ENCODE results near the gene AAK1. TPM values are rescaled to one million over a fixed set of nuclear protein-coding genes. Genes with fewer than 3 reads are reported as not detected.
A peak's percentile ranks its signal among the peaks of the same experiment; 100 is the strongest.

AAK1 gene
- total and polyA plus RNA-seq, 3 experiments from 2014 or later: 71.7 to 114 (median 74.0) TPM

DNA sequence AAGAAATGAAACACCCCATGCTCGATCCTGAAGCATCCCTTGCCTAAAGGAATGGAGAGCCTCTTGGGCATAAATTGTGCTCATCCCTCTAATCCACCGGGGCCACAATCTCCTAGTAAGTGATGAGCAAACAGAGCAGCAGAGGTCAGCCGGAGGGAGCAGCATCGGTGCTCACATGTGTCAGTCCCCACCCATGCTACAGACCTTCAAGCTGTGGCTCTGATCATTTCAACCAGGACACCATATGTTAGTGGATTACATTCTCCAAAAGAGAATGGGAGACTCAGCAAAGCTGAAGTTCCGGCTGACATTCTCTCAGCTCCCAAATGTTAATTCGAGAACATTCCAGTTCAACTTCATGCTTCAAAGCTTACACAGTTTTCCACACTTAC lies 75.6 kb downstream of the AAK1 start:
- no peak for DNase-seq
- Histone ChIP-seq H3K27me3 (ENCODE audit: insufficient read depth, low read length, poor library complexity, severe bottlenecking) (no peaks in the 10 kb centered on the region), H3K9me3 (ENCODE audit: low read length) (no peaks in the 10 kb centered on the region), H3K4me3 (ENCODE audit: low read length) (no peak overlapping the region), H3K36me3 (ENCODE audit: insufficient read depth, low read length) (peaks cover 4% of the 10 kb centered on the region), H3K4me1 (ENCODE audit: insufficient read depth, low read length) (peaks cover 82% of the 10 kb centered on the region), H3K27ac (ENCODE audit: low read depth, low read length) (no peak overlapping the region)
- peaks cover 89 to 95% (median 94%) of the 10 kb centered on the region in 3 donors for H3K4me1 Mint-ChIP-seq
- H3K27ac Mint-ChIP-seq: peak overlapping the region in 6 of 8 donors; percentile 39 to 95 (median 68)
- ChIA-PET POLR2A (no interaction called here), CTCF (interaction anchor here (0.9 to 1.5 kb wide), 3 partner anchors 26 to 147 kb away, joined by 3 read pairs; no protein-coding TSS in a partner anchor)
- no peaks in the 10 kb centered on the region for H3K9me3 Mint-ChIP-seq
- H3K27me3 Mint-ChIP-seq: no peaks in the 10 kb centered on the region
- H3K36me3 Mint-ChIP-seq: peaks cover 0 to 15% (median 2%) of the 10 kb centered on the region in 3 donors
- H3K4me3 Mint-ChIP-seq: peak overlapping the region in 4 of 7 donors; percentile 1 to 23 (median 15)

DNA sequence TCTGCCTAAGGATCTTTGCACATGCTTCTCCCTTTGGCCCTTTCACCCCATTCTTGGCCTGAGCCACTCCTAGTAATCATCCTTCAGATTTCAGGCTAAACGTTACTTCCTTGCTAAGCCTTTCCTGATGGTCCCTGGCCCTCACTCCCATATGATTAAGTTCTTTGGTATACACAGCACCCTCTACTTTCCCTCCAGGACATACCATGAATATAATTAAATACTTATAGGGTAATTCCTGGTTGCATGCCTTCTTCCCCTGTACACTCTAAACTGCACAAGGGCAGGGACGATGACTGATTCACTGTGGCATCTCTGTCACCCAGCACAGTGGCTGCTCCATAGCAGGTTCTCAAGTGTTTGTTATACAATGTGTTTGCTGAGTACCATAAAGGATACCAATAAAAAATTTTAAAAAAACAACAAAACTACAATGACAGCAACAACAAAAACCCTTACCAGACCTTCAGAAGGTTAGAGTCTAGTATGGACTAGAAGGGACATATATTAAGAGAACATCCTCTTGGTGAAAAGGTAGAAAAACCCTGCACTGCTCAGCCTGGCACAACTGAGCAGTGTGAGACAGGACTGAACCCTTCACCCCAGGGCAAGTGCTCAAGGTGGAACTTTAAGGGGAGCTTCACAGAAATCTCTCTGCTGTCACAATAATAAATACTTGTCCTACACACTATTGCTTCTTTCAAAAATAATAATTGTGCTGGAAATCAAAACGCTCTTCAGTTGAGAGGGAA lies 76.2 kb downstream of the AAK1 start:
- no peaks in the 10 kb centered on the region for H3K9me3 Mint-ChIP-seq
- peak overlapping the region; percentile 58 to 95 (median 76) for H3K27ac Mint-ChIP-seq
- Histone ChIP-seq H3K27me3 (ENCODE audit: insufficient read depth, low read length, poor library complexity, severe bottlenecking) (no peaks in the 10 kb centered on the region), H3K4me1 (ENCODE audit: insufficient read depth, low read length) (peaks cover 77% of the 10 kb centered on the region), H3K36me3 (ENCODE audit: insufficient read depth, low read length) (peaks cover 4% of the 10 kb centered on the region), H3K4me3 (ENCODE audit: low read length) (no peak overlapping the region), H3K27ac (ENCODE audit: low read depth, low read length) (no peak overlapping the region), H3K9me3 (ENCODE audit: low read length) (no peaks in the 10 kb centered on the region)
- peaks cover 0 to 12% (median 2%) of the 10 kb centered on the region in 3 donors for H3K36me3 Mint-ChIP-seq
- ChIA-PET POLR2A (no interaction called here), CTCF (interaction anchor here (1.3 to 4.0 kb wide), 9 partner anchors 10 to 147 kb away, joined by 3 to 59 read pairs (median 16); partner anchors contain the start of gene AAK1)
- peak overlapping the region; percentile 7 to 67 (median 21) for H3K4me3 Mint-ChIP-seq
- no peaks in the 10 kb centered on the region for H3K27me3 Mint-ChIP-seq
- DNase-seq: no peak
- H3K4me1 Mint-ChIP-seq: peaks cover 88 to 93% (median 93%) of the 10 kb centered on the region in 3 donors

DNA sequence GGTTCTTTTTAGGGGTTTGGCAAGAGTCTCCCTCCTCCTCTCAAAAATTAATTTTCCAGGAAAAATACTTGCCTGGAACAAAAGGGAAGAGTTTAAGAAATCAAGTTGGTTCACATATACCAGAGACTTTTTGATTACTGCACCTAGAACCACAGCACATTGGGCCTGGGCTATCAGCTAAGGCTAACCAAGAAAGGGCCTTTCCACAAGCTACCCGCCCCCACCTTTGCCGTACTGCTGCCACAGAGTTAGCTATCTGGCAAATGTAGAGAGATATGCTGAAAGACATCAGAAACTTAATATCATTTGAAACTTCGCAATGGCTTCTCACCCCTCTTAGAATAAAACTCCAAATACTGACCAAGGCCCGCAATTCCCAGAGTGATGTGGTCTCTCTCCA lies 76.9 kb downstream of the AAK1 start:
- ChIA-PET CTCF (interaction anchor here (1.2 to 4.0 kb wide), 13 partner anchors 10 to 157 kb away, joined by 3 to 59 read pairs (median 15); partner anchors contain the start of gene AAK1), POLR2A (interaction anchor here (0.7 kb wide), 1 partner anchor 128 kb away, joined by 3 read pairs; no protein-coding TSS in a partner anchor)
- Histone ChIP-seq H3K4me3 (ENCODE audit: low read length) (no peak overlapping the region), H3K27ac (ENCODE audit: low read depth, low read length) (no peak overlapping the region), H3K9me3 (ENCODE audit: low read length) (no peaks in the 10 kb centered on the region), H3K4me1 (ENCODE audit: insufficient read depth, low read length) (peaks cover 77% of the 10 kb centered on the region), H3K36me3 (ENCODE audit: insufficient read depth, low read length) (peaks cover 4% of the 10 kb centered on the region), H3K27me3 (ENCODE audit: insufficient read depth, low read length, poor library complexity, severe bottlenecking) (no peaks in the 10 kb centered on the region)
- Mint-ChIP-seq H3K27me3 (no peaks in the 10 kb centered on the region), H3K4me1 (peaks cover 90 to 95% (median 95%) of the 10 kb centered on the region in 3 donors), H3K27ac (peak overlapping the region; percentile 58 to 95 (median 77)), H3K36me3 (peaks cover 0 to 16% (median 2%) of the 10 kb centered on the region in 3 donors), H3K9me3 (no peaks in the 10 kb centered on the region), H3K4me3 (peak overlapping the region in 6 of 7 donors; percentile 7 to 67 (median 22))
- no peak for DNase-seq

DNA sequence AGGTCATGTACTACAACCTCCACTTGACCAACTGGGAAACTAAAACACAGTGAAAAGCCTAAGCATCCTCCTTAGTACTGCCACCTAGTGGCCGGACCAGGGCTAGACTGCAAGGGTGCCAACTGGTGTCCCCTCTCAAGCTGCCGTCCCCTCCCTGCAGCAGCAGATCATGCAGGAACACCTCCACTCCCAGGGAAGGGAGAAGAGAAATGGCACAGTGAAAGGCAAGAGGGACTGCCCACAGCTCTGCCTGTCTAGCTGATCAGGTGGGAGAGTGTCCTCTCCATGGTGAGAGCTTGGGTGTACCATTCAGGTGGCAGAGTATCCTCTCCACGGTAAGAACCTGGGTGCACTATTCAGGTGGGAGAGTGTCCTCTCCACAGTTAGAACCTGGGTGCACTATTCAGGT lies 78.1 kb downstream of the AAK1 start:
- Histone ChIP-seq H3K9me3 (ENCODE audit: low read length) (no peaks in the 10 kb centered on the region), H3K4me3 (ENCODE audit: low read length) (no peak overlapping the region), H3K4me1 (ENCODE audit: insufficient read depth, low read length) (peaks cover 75% of the 10 kb centered on the region), H3K36me3 (ENCODE audit: insufficient read depth, low read length) (peaks cover 4% of the 10 kb centered on the region), H3K27me3 (ENCODE audit: insufficient read depth, low read length, poor library complexity, severe bottlenecking) (no peaks in the 10 kb centered on the region), H3K27ac (ENCODE audit: low read depth, low read length) (no peak overlapping the region)
- DNase-seq: peak; percentile 43 to 73 (median 58)
- POLR2A ChIA-PET: no interaction called here
- CTCF ChIA-PET: interaction anchor here (0.5 to 4.0 kb wide), 37 partner anchors 8 to 262 kb away, joined by 3 to 59 read pairs (median 6); partner anchors contain the start of genes AAK1, ANXA4 and NFU1
- H3K36me3 Mint-ChIP-seq: peaks cover 0 to 16% (median 2%) of the 10 kb centered on the region in 3 donors
- H3K27ac Mint-ChIP-seq: peak overlapping the region; percentile 74 to 95 (median 88)
- peak overlapping the region in 6 of 7 donors; percentile 41 to 62 (median 56) for H3K4me3 Mint-ChIP-seq
- H3K4me1 Mint-ChIP-seq: peaks cover 89 to 95% (median 91%) of the 10 kb centered on the region in 3 donors
- no peaks in the 10 kb centered on the region for H3K9me3 Mint-ChIP-seq
- H3K27me3 Mint-ChIP-seq: no peaks in the 10 kb centered on the region

DNA sequence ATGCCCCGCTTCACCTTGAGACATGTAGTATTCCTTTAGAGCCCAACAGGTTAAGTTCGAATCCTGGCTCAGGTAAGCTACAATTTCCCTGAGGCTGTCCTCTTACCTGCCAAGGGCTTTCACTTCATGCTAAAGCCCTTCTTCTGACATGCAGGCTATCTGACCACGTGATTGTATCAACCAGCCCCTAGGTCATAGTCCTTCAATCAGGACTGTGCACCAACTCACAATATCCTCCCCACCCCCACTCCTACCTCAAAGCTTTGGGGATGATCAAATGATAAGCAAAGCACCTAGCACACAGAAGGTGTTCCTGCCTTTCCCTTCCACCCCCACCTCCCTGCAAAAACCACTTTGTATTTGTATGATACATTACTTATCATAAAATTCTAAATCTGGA lies 78.9 kb downstream of the AAK1 start:
- no peaks in the 10 kb centered on the region for H3K9me3 Mint-ChIP-seq
- Histone ChIP-seq H3K36me3 (ENCODE audit: insufficient read depth, low read length) (peaks cover 4% of the 10 kb centered on the region), H3K4me3 (ENCODE audit: low read length) (no peak overlapping the region), H3K9me3 (ENCODE audit: low read length) (no peaks in the 10 kb centered on the region), H3K27me3 (ENCODE audit: insufficient read depth, low read length, poor library complexity, severe bottlenecking) (no peaks in the 10 kb centered on the region), H3K4me1 (ENCODE audit: insufficient read depth, low read length) (peaks cover 75% of the 10 kb centered on the region), H3K27ac (ENCODE audit: low read depth, low read length) (no peak overlapping the region)
- H3K27me3 Mint-ChIP-seq: no peaks in the 10 kb centered on the region
- peaks cover 88 to 95% (median 91%) of the 10 kb centered on the region in 3 donors for H3K4me1 Mint-ChIP-seq
- H3K4me3 Mint-ChIP-seq: peak overlapping the region in 6 of 7 donors; percentile 4 to 75 (median 49)
- H3K36me3 Mint-ChIP-seq: peaks cover 0 to 16% (median 2%) of the 10 kb centered on the region in 3 donors
- peak overlapping the region; percentile 74 to 95 (median 88) for H3K27ac Mint-ChIP-seq
- CTCF ChIA-PET: interaction anchor here (0.9 to 4.0 kb wide), 35 partner anchors 9 to 262 kb away, joined by 3 to 59 read pairs (median 6); partner anchors contain the start of genes AAK1, ANXA4 and NFU1
- DNase-seq: no peak
- POLR2A ChIA-PET: no interaction called here

DNA sequence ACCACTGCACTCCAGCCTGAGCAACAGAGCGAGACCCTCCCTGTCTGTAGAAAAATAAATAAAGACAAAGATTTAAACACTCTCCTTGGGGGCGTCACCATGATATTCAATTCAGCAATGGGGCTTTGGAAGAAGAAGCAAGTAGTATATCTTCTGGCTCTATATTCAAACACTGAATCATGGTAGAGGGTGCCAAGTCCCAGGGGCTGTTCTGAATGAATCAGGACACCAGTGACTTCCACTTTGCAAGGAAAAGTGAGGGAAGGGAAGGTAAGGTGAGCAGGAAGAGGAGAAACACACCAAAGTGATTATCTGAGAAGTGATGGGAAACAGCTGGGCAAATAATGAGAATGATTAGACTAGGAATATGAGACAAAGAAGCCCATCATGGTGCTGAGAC lies 80.5 kb downstream of the AAK1 start:
- no peak overlapping the region for H3K27ac ChIP-seq (ENCODE audit: low read depth, low read length)
- no peaks in the 10 kb centered on the region for H3K9me3 Mint-ChIP-seq
- DNase-seq: no peak
- H3K27ac Mint-ChIP-seq: peak overlapping the region in 5 of 8 donors; percentile 5 to 94 (median 20)
- peaks cover 0 to 16% (median 4%) of the 10 kb centered on the region in 3 donors for H3K36me3 Mint-ChIP-seq
- H3K4me3 ChIP-seq (ENCODE audit: low read length): no peak overlapping the region
- ChIA-PET POLR2A (no interaction called here), CTCF (interaction anchor here (0.5 to 3.7 kb wide), 2 partner anchors 161 to 300 kb away, joined by 3 to 25 read pairs; no protein-coding TSS in a partner anchor)
- H3K9me3 ChIP-seq (ENCODE audit: low read length): no peaks in the 10 kb centered on the region
- no peaks in the 10 kb centered on the region for H3K27me3 ChIP-seq (ENCODE audit: insufficient read depth, low read length, poor library complexity, severe bottlenecking)
- H3K4me1 ChIP-seq (ENCODE audit: insufficient read depth, low read length): peaks cover 76% of the 10 kb centered on the region
- no peak overlapping the region for H3K4me3 Mint-ChIP-seq
- peaks cover 82 to 90% (median 89%) of the 10 kb centered on the region in 3 donors for H3K4me1 Mint-ChIP-seq
- H3K36me3 ChIP-seq (ENCODE audit: insufficient read depth, low read length): peaks cover 4% of the 10 kb centered on the region
- no peaks in the 10 kb centered on the region for H3K27me3 Mint-ChIP-seq

DNA sequence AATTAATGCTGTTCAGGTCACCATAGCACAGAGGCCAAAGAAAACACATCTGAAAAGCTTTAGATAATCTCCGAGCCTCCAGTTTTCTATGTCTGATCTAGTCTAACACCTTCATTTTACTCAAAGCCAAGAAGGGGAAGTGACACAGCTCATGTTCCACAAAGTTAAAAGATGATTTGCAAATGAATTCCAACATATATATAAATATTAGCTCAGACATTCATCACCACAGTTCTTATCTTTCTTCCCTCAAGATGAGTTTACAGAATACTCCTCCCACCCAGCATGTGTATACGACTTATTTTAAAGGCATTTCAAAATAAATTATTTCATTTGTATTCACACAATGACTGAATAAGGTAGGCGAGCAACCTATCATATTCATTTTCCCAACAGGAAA lies 82.4 kb downstream of the AAK1 start:
- Histone ChIP-seq H3K9me3 (ENCODE audit: low read length) (no peaks in the 10 kb centered on the region), H3K27me3 (ENCODE audit: insufficient read depth, low read length, poor library complexity, severe bottlenecking) (no peaks in the 10 kb centered on the region), H3K4me1 (ENCODE audit: insufficient read depth, low read length) (peaks cover 70% of the 10 kb centered on the region), H3K36me3 (ENCODE audit: insufficient read depth, low read length) (peaks cover 4% of the 10 kb centered on the region), H3K27ac (ENCODE audit: low read depth, low read length) (no peak overlapping the region), H3K4me3 (ENCODE audit: low read length) (no peak overlapping the region)
- Mint-ChIP-seq H3K27ac (no peak overlapping the region), H3K36me3 (peaks cover 0 to 25% (median 6%) of the 10 kb centered on the region in 3 donors), H3K4me3 (no peak overlapping the region), H3K4me1 (peaks cover 73 to 87% (median 86%) of the 10 kb centered on the region in 3 donors), H3K9me3 (no peaks in the 10 kb centered on the region), H3K27me3 (no peaks in the 10 kb centered on the region)
- ChIA-PET POLR2A (no interaction called here), CTCF (interaction anchor here (0.7 to 2.8 kb wide), 7 partner anchors 9 to 256 kb away, joined by 3 to 10 read pairs (median 4); no protein-coding TSS in a partner anchor)
- DNase-seq: no peak

DNA sequence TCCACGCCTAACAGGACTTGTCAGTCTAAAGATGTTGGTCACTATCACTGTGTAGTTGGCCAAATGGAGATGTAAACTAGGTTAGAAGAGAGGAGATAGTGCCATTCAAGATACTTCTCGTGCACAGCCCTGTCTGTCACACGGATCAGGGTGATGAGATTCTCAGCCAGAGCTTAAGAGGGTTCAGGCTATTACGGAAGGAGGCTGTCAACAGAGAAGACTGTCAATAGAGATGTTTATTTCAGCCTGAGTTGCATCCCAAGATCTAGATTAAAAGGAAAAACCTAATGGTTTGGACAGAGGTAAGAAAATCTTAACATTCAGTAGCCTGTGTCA lies 83.4 kb downstream of the AAK1 start:
- H3K4me1 Mint-ChIP-seq: peaks cover 72 to 87% (median 86%) of the 10 kb centered on the region in 3 donors
- ChIA-PET POLR2A (no interaction called here), CTCF (interaction anchor here (1.1 to 2.8 kb wide), 6 partner anchors 10 to 257 kb away, joined by 3 to 10 read pairs (median 5); no protein-coding TSS in a partner anchor)
- H3K9me3 Mint-ChIP-seq: no peaks in the 10 kb centered on the region
- H3K27ac Mint-ChIP-seq: peak overlapping the region; percentile 22 to 85 (median 66)
- Histone ChIP-seq H3K27me3 (ENCODE audit: insufficient read depth, low read length, poor library complexity, severe bottlenecking) (no peaks in the 10 kb centered on the region), H3K4me1 (ENCODE audit: insufficient read depth, low read length) (peaks cover 66% of the 10 kb centered on the region), H3K36me3 (ENCODE audit: insufficient read depth, low read length) (no peaks in the 10 kb centered on the region), H3K4me3 (ENCODE audit: low read length) (no peak overlapping the region), H3K27ac (ENCODE audit: low read depth, low read length) (no peak overlapping the region), H3K9me3 (ENCODE audit: low read length) (no peaks in the 10 kb centered on the region)
- DNase-seq: no peak
- H3K36me3 Mint-ChIP-seq: peaks cover 0 to 31% (median 6%) of the 10 kb centered on the region in 3 donors
- peak overlapping the region in 1 of 7 donors; percentile 16 for H3K4me3 Mint-ChIP-seq
- H3K27me3 Mint-ChIP-seq: no peaks in the 10 kb centered on the region
